Measurements from ENCODE around the gene FAM222A.

The FAM222A gene

GRCh38 chr12:109818905-109819500 lies 105.4 kb downstream of the FAM222A start:
- peak; percentile 29 to 41 for DNase-seq (ENCODE audit: low read depth in 2 of 2)

More at GRCh38 chr12:109818905-109819500, 105.4 kb downstream of the FAM222A start:
- H3K4me3 ChIP-seq (replicated peaks in 1 of 2; ENCODE audit: low read depth in 2 of 2, low read length in 2 of 2), result no peak overlapping the region
- TF ChIP-seq, protein P1, sequence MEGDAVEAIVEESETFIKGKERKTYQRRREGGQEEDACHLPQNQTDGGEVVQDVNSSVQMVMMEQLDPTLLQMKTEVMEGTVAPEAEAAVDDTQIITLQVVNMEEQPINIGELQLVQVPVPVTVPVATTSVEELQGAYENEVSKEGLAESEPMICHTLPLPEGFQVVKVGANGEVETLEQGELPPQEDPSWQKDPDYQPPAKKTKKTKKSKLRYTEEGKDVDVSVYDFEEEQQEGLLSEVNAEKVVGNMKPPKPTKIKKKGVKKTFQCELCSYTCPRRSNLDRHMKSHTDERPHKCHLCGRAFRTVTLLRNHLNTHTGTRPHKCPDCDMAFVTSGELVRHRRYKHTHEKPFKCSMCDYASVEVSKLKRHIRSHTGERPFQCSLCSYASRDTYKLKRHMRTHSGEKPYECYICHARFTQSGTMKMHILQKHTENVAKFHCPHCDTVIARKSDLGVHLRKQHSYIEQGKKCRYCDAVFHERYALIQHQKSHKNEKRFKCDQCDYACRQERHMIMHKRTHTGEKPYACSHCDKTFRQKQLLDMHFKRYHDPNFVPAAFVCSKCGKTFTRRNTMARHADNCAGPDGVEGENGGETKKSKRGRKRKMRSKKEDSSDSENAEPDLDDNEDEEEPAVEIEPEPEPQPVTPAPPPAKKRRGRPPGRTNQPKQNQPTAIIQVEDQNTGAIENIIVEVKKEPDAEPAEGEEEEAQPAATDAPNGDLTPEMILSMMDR (IDR thresholded peaks at IDR 0.05; ENCODE audit: low read depth, low read length), result no peak

Measured in cardiac fibroblast (primary cell).